Endodermal cell (in vitro differentiated cells): ENCODE results near the gene ELOVL7. TPM values are rescaled to one million over a fixed set of nuclear protein-coding genes. Genes with fewer than 3 reads are reported as not detected.
A peak's percentile ranks its signal among the peaks of the same experiment; 100 is the strongest.

Source experiments
- DNase-seq: peaks from one replicate; pipeline ENCODE4 v3.0.0-alpha.2; 2017
- H3K27ac ChIP-seq: 2 replicates; pipeline ENCODE4 v1.5.1; 2013; ENCODE audit warnings: mild to moderate bottlenecking, low read depth, low read length, moderate library complexity
- H3K27me3 ChIP-seq: 2 replicates; pipeline ENCODE4 v1.6.1; 2013; ENCODE audit warnings: mild to moderate bottlenecking, low read length, moderate library complexity; ENCODE audit not compliant: insufficient read depth, control insufficient read depth, poor library complexity, severe bottlenecking
- H3K36me3 ChIP-seq: 2 replicates; pipeline ENCODE4 v1.7.0; 2013; ENCODE audit warnings: mild to moderate bottlenecking, low read length, moderate library complexity; ENCODE audit not compliant: control insufficient read depth, insufficient read depth
- H3K4me1 ChIP-seq: one replicate; pipeline ENCODE4 v1.7.0; 2013; ENCODE audit warnings: low read length; ENCODE audit not compliant: control insufficient read depth, insufficient read depth
- H3K4me3 ChIP-seq: 2 replicates; pipeline ENCODE4 v1.5.1; 2013; ENCODE audit warnings: mild to moderate bottlenecking, low read length, moderate library complexity
- H3K9ac ChIP-seq: 2 replicates; pipeline ENCODE4 v1.6.1; 2013; ENCODE audit warnings: mild to moderate bottlenecking, low read length, moderate library complexity; ENCODE audit not compliant: poor library complexity, severe bottlenecking; ENCODE audit errors: extremely low read depth
- H3K9me3 ChIP-seq: 2 replicates; pipeline ENCODE4 v1.6.1; 2013; ENCODE audit warnings: mild to moderate bottlenecking, low read length, moderate library complexity; ENCODE audit not compliant: control insufficient read depth
- H3K27ac Mint-ChIP-seq: 2 replicates; pipeline ENCODE4 v1.8.0; 2020; ENCODE audit warnings: mixed read lengths
- H3K27me3 Mint-ChIP-seq: 2 replicates; pipeline ENCODE4 v1.8.0; 2021; ENCODE audit warnings: mild to moderate bottlenecking, mixed read lengths; ENCODE audit not compliant: insufficient read depth
- H3K36me3 Mint-ChIP-seq: 2 replicates; pipeline ENCODE4 v1.8.0; 2020; ENCODE audit warnings: low read depth, mixed read lengths
- H3K4me1 Mint-ChIP-seq: 2 replicates; pipeline ENCODE4 v1.8.0; 2020; ENCODE audit warnings: mixed read lengths
- H3K4me3 Mint-ChIP-seq: 2 replicates; pipeline ENCODE4 v1.8.0; 2020; ENCODE audit warnings: mild to moderate bottlenecking, moderate library complexity, mixed read lengths
- H3K9me3 Mint-ChIP-seq: 2 replicates; pipeline ENCODE4 v1.8.0; 2020; ENCODE audit warnings: mild to moderate bottlenecking, mixed read lengths
- WGBS, 2 experiments: methylation state at CpG; one replicate each; pipeline versions ENCODE4 v1.1.5 to v1.1.7; 2013; ENCODE audit warnings: missing lambda C conversion rate in 2 of 2, mixed read lengths in 1 of 2; ENCODE audit not compliant: insufficient coverage in 1 of 2, insufficient read length in 1 of 2; 5-methylcytosine and 5-hydroxymethylcytosine counted together
- total RNA-seq, 2 donors: library from RNA; stranded (reverse); fragmentation: NEBNext Ultra II Directional in 1 of 2; extraction: Animal tissue kit (Norgen Biotek cat#: 25700) in 1 of 2; gene quantifications; 2 replicates in 1 of 2; 3 replicates in 1 of 2; pipeline ENCODE4 v1.2.1, GENCODE V29; 2021
- TF ChIP-seq, protein P1 (sequence below): fragments of 200-600 bp; sonication (generic); conservative IDR thresholded peaks from 2 replicates; pipeline ENCODE4 v1.5.0; 2021; ENCODE audit warnings: antibody characterized with exemption, mild to moderate bottlenecking

ELOVL7 gene
- total RNA-seq, 2 donors from 2014 or later, result 3.5 to 6.5 TPM

DNA sequence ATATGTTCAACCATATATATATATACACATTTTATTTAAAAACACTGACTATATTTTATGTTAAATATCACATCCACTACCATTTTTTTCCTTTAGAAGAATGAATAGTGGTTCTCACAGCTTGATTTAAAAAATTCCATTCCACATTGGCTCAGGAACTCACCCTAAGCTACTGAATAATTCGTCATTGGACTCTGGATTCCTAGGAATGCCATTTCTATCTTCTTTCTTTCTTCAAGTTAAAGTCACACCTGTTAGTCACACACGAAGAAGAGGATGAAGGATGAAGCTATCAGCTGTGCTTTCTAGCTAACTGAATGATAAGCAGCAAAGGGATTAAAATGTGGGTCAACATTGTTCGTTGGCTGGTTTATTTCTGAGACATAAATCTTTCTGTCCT lies 7.9 kb downstream of the ELOVL7 start:
- peak overlapping the region; percentile 12 for H3K4me3 ChIP-seq

DNA sequence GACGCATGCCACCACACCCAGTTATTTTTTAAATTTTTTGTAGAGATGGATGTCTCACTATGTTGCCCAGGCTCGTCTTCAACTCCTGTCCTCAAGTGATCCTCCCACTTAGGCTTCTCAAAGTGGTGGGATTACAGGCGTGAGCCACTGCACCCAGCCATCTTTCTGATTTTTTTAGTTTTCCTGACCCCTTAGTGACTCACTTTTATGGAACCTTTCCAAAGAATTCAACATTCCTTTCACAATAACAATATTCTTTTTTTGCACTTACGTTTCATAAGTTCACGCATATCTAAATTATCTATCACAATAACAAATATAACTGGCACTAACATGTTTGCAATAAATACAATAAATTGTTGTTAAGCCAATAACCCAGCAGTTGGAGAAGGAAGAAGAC lies 8.5 kb downstream of the ELOVL7 start:
- TF ChIP-seq, protein P1, sequence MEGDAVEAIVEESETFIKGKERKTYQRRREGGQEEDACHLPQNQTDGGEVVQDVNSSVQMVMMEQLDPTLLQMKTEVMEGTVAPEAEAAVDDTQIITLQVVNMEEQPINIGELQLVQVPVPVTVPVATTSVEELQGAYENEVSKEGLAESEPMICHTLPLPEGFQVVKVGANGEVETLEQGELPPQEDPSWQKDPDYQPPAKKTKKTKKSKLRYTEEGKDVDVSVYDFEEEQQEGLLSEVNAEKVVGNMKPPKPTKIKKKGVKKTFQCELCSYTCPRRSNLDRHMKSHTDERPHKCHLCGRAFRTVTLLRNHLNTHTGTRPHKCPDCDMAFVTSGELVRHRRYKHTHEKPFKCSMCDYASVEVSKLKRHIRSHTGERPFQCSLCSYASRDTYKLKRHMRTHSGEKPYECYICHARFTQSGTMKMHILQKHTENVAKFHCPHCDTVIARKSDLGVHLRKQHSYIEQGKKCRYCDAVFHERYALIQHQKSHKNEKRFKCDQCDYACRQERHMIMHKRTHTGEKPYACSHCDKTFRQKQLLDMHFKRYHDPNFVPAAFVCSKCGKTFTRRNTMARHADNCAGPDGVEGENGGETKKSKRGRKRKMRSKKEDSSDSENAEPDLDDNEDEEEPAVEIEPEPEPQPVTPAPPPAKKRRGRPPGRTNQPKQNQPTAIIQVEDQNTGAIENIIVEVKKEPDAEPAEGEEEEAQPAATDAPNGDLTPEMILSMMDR, result no peak
- no peaks in the 10 kb centered on the region for H3K36me3 Mint-ChIP-seq
- Histone ChIP-seq H3K27me3 (peaks cover 13% of the 10 kb centered on the region), H3K36me3 (no peaks in the 10 kb centered on the region), H3K4me3 (no peak overlapping the region), H3K4me1 (peaks cover 10% of the 10 kb centered on the region), H3K9me3 (no peaks in the 10 kb centered on the region), H3K9ac (no peak overlapping the region), H3K27ac (no peak overlapping the region)
- peaks cover 5% of the 10 kb centered on the region for H3K27me3 Mint-ChIP-seq
- no peak overlapping the region for H3K4me3 Mint-ChIP-seq
- H3K4me1 Mint-ChIP-seq, result peaks cover 21% of the 10 kb centered on the region
- H3K27ac Mint-ChIP-seq, result peak overlapping the region; percentile 19
- 80 to 86% methylated on average over 4 of the region's 5 CpGs for WGBS, 2 experiments
- no peak for DNase-seq
- no peaks in the 10 kb centered on the region for H3K9me3 Mint-ChIP-seq

More for the DNA sequence above, 7.9 kb downstream of the ELOVL7 start:
- no peak overlapping the region for H3K27ac ChIP-seq
- peaks cover 10% of the 10 kb centered on the region for H3K4me1 ChIP-seq
- peaks cover 19% of the 10 kb centered on the region for H3K27me3 ChIP-seq
- no peaks in the 10 kb centered on the region for H3K9me3 ChIP-seq
- DNase-seq, result no peak
- Mint-ChIP-seq H3K27ac (no peak overlapping the region), H3K4me1 (peaks cover 21% of the 10 kb centered on the region), H3K4me3 (no peak overlapping the region), H3K27me3 (peaks cover 9% of the 10 kb centered on the region), H3K9me3 (no peaks in the 10 kb centered on the region), H3K36me3 (no peaks in the 10 kb centered on the region)
- no peak overlapping the region for H3K9ac ChIP-seq
- TF ChIP-seq, protein P1, result no peak
- no peaks in the 10 kb centered on the region for H3K36me3 ChIP-seq
- WGBS, 2 experiments, result 33 to 56% methylated on average over 1 to 3 of the region's 3 CpGs

DNA sequence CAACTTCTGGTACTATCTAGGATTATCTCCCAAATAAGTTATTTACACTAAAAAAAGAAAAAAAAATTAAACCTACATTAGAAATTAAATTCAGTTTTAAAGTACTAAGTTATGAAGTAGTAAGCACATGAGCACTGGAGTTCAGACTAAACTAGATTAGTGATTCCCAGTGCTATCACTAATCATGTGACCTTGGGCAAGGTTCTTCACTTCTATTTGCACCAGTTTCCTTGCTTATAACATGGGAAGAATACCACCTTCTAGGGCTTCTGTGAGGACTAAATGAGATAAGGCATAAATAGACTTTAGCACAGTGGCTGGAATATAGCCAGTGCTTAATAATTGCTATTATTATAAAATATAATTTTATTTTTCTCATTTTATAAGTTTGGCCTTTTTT lies 10.5 kb downstream of the ELOVL7 start:
- no peaks in the 10 kb centered on the region for H3K27me3 Mint-ChIP-seq
- no peak overlapping the region for H3K27ac ChIP-seq
- TF ChIP-seq, protein P1, result no peak
- peaks cover 10% of the 10 kb centered on the region for H3K4me1 ChIP-seq
- H3K36me3 ChIP-seq, result no peaks in the 10 kb centered on the region
- no peak for DNase-seq
- no peak overlapping the region for H3K27ac Mint-ChIP-seq
- no peaks in the 10 kb centered on the region for H3K36me3 Mint-ChIP-seq
- no peak overlapping the region for H3K4me3 ChIP-seq
- no peaks in the 10 kb centered on the region for H3K27me3 ChIP-seq
- H3K9me3 ChIP-seq, result no peaks in the 10 kb centered on the region
- H3K9ac ChIP-seq, result no peak overlapping the region
- H3K4me1 Mint-ChIP-seq, result peaks cover 21% of the 10 kb centered on the region
- no peaks in the 10 kb centered on the region for H3K9me3 Mint-ChIP-seq
- H3K4me3 Mint-ChIP-seq, result no peak overlapping the region
